NCI-H446 (cell line): Measurements from ENCODE around the gene TP73.

Experiments used
- DNase-seq, 2 experiments: peaks; one replicate each; lab custom pipeline; 2025; lab: John Stamatoyannopoulos, UW

TP73 gene

DNA sequence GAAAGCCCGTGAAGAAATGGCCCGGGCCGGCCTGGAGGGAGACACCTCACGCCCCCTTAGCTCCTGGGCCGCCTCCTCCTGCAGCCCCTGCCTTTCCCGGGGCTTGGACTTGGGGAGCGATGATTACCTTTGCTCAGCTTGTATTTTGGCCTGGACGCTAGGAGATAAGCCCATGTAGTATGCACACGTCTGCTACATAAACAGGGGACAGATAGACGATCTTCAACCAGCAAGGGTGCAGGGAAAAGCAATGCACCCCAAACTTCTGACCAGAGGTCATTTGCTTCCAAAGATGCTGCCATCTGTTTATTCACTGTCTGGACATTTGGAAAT is 936 bp downstream of the TP73 start:
- no peak for DNase-seq

DNA sequence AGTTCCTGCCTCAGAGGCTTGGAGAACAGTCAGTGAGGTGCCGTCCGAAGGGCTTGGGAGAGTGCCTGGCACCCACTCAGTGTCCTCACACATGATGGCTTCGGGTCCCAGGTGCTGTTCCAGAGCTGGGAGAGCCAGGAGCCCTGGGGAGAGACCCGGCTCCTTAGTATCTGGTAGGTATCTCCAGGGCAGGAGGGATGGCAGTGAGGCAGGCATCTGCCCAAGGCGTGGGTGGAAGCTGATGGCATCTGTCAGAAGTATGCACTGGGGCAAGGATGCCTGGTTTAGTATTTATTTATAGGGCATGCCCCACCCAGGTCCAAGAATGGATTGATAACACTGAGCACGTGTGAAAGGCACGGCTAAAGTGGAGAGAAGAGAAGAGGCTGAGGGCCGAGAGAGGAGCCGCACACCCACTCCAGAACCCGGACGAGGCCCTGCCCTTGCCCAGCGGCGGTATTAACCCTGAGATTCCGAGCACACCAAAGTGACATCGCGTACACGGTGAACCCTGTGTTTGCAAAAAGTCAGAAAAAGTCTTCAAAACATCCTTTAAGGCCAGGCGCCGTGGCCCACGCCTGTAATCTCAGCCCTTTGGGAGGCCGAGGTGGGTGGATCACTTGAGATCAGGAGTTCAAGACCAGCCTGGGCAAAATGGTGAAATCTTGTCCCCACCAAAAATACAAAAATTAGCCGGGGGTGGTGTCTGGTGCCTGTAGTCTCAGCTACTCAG is 2.4 kb downstream of the TP73 start:
- no peak for DNase-seq

DNA sequence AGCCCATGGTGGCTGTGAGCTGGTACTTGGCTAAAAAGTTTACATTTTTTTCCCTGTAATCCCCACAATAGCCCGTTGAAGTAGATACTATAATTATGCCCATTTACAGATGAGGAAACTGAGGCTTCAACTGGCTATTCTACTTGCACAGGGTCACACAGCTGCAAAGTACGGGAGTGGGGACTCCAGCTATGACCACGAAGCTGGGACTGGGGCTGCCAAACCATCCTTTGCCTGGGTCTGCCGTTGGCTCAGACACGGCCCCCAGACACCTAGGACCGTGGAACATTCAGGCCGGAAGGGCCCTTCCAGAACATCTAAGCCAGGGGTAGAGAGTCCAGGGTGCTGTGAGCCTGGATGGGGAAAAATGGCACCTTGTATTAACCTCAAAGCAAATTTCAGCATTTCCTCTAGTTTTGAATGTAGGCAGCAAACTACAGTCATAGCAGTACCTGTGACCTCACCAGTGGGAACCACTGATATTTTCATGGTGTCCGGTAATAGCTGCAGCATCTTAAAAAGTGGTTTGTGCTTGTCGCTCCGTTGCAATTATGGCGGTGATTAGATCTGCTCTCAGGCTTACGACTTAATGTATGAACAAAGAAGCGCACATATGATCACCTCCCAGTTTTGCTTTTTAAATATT is 4.3 kb downstream of the TP73 start:
- DNase-seq, result no peak

DNA sequence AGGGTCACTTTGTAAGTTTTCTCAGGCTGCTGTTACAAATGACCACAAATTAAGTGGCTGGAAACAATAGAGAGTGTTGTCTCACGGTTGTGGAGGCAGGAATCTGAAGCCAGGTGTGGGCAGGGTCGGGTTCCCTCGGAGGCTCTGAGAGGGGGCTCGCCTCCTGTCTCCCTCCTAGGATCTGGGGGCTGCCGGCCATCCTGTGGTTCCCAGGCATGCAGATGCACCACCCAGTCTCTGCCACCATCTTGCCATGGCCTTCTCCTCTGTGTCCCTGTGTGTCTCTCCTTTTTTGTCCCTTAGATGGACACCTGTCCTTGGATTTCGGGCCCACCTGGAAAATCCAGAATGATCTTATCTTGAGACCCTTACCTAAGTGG is 4.8 kb downstream of the TP73 start:
- no peak for DNase-seq

DNA sequence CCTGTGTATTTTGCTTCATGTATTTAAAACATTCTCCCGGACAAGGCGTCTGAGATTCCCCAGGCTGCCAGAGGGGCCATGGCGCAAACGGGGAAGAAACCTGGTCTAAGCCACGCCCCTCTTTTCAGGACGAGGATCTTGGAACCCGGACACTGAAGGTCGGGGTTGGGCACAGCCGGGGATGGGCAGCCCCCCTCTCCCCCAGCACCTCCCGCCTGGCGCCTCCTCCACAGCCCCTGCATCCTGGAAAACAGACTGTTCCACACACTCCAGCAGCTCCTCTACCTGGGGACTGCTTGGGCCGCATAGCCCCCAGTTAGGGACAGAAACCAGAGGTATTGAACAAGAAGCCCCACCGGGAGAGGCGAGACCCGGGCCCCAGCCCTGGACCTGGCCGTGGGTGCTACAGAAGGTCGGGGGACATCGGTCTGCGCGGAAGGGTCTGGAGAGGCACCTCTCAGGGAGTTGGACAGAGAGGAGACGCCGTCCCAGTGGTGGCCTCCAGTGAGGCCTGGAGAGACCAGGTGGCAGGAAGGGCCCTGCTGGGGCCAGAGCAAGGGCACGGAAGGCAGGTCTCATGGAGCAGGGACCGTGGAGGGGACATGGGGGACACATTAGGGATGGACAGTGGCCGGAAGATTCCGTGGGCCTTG is 5.4 kb downstream of the TP73 start:
- no peak for DNase-seq

DNA sequence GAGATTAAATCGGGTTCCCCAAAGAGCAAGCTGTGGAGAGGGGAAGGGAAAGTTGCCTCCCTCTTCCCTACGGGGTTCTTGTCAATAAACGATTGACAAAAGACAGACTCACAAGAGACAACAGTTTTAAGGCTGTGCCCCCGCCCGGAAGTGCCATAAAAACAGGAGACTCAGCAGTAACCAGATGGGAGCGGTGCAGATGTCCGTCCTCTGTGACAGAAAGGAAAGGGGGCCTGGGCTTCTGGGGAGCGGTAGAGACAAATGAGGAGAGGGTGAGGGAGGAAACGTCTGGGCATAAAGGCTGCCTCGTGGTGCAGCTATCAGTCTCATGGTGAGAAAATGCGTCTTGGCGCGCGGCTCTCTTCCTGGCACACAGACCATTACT is 5.9 kb downstream of the TP73 start:
- no peak for DNase-seq

DNA sequence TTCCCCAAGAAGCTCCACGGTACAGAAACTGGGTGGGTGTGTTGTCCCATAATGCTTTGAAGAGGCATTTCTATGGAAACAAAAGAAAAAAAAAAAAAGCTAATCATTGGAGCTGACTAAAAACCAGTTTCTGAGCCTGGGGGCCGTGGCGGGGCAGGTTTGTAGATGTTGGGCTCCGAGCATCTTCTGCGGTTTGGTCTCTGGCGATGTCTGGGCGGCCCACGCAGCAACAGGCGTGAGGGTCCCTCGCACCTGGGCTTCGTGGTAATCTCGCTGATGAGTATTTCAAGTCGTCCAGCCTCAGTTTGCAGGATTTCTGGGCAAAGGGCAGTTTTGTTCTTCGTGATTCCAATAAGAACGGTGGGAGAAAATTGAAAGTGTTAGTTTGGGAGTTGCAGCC is 6.8 kb downstream of the TP73 start:
- DNase-seq, result no peak

DNA sequence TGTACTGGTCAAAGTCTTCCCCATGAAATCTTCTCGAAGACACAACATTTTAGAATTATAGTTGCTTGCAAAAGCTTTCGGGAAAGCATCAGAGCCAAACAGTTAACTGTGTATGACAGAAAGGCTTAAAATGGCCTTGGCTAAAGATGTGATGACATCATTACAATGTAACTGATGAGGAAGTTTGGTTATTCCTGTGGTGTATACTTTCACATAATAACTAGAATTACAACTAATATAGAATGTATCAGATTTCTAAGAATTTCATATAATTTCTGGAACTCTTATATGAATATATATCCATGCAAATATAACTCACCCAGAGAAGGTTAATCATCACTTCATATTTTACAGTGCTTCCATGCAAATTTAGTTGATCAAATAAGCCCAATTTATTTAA is 8.4 kb downstream of the TP73 start:
- DNase-seq, result no peak

DNA sequence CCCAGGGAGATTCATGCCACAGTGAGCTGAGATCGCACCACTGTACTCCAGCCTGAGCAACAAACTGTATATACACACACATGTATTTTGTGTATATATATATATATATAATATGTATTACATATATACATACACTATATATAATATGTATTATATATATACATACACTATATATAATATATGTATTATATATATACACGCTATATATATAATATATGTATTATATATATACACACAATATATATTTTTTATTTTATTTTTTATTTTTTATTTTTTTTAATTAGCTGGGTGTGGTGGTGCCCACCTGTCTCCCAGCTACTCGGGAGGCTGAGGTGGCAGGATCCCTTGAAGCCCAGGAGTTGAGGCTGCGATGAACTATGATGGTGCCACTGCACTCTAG is 9.3 kb downstream of the TP73 start:
- DNase-seq, result no peak

DNA sequence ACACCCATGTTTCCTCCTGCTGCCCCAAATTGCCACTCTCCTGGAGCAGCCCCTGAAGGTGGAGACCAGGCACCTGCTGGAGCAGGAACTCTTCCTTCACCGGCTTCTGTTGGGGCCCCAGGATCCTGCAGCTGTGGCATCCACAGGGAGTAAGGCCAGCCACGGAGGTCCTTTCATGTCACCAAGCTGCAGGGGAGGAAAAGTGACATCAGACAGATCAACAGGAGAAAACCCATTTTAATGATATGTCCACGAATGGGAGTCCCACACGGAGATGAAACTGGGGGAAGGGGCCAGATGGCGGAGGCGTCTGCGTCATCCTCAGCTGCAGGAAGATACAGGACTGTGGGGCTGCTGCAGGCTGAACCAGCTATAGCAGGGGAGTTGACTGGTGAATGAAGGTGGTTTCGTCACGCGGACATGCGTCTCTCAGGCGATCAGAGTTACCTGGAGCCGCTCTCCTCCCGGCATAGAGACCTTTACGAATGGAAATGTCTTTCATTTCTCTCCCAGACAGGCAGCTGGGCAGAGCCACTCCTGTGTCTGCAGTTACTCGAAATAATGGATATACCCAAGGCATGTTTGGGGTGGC is 9.9 kb downstream of the TP73 start:
- no peak for DNase-seq

DNA sequence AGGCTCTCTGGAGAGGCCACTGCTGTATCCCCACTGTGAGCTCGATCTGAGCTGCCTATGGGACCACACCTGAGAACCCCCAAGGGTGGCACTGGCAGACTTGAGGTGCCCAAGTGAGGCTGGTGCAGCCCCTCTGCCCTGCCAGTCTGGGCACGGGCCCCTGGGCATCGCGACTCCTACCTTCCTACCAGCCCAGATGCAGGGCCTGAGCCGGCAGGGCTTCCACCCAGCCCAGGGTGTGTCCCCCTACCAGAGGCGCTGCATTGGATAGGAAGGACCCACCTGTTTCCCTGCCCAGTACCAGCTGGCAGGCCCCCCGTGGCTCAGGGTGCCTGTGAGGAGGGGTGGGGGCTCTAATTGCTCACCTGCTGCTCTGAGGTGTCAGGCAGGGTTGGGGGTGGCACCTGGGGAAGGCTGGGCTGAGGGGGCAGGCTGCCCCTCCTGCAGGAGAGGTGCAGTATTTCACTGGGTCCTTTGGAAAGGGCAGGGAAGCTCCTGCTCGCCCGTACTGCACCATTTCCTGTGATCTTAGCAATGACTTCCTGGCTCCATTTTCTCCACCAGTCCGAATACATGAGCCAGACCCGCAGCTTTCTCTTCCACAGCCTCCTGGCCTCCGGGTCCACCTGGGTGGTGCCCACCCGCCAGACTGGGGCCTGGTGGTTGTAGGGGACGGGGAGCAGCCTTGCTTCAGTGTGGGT is 11.8 kb downstream of the TP73 start:
- no peak for DNase-seq

DNA sequence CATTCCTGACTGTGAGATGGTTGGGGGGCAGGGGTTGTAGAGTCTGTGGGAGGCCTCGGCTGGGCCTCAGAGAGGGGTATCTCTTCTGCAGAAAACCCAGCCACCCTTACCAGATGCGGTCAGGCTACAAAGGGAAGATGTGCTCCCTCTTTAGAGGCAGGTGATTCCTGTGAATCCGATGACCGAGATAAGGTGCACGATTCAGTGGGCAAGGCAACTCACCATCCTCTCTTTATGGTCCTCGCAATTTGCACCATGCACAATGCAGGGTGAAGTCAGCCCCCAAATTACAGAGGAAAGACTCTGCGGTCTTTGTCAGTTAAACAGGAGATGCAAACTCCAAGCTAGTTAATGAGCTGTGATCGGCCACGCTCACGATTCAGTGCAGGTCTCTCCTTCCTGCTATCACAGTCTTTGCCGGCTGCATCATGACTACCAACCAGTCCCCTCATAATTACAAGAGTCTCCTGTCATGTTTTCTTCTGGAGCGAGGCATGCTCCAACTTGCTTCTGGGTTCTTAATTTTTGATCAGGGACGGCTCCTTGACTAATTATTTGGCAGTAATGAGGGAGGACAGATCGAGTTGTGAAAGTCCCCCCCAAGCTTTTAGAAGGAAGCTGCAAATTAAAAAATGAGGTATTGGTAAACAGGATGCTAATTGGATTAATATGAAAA is 12.5 kb downstream of the TP73 start:
- no peak for DNase-seq

DNA sequence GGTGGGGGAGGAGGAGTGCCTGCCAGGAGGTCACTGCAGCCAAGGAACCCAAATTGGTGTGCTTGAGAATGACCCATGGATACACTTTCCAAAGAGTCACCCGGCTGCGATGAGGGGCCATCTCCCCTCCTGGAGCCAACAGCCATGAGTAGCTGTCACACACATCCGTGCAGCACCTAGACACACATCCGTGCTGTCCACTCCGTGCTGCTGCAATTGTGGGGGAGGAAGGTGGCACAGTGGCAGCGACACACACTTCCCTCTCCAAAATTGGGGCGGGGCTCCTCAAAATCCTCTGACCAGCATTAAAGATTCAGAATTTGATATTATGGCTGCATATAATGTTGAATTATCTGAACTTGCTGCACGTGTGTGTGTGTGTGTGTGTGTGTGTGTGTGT is 15.8 kb downstream of the TP73 start:
- DNase-seq, result no peak

DNA sequence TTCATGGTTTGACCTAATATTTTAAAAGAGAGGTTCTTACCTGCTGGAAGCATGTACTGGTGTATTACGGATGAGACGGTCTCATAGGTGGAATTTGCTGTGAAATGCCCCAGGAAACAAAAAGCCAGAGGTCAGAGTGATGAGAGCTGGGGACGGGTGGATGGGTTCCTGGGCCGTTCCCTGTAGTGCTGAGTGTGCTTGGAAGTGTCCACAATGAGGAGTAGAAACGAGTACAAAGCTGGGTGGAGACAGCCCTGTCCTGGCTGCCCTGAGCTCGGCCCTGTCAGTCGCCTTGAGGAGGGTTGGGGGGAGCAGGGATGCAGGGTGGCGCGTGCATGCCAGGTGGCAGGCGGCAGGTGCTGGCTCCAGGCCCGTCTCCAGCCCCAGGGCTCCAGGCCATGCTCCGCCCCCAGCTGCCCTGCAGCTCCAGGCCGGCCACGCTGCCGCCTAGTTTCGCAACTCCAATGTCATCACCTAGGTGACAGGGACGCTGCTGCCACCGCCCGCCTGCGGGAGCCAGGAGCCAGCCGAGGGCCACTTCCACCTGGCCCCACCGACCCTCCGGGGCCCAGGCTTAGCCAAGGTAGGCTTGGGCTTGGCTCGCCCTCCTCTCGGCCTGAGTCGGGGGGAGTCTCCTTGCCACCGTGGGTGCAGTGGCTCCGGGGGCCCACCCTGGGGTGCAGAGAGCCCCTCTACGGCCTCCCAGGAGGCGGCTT is 16.4 kb downstream of the TP73 start:
- DNase-seq, result peak in 1 of 2 experiments; percentile 53

DNA sequence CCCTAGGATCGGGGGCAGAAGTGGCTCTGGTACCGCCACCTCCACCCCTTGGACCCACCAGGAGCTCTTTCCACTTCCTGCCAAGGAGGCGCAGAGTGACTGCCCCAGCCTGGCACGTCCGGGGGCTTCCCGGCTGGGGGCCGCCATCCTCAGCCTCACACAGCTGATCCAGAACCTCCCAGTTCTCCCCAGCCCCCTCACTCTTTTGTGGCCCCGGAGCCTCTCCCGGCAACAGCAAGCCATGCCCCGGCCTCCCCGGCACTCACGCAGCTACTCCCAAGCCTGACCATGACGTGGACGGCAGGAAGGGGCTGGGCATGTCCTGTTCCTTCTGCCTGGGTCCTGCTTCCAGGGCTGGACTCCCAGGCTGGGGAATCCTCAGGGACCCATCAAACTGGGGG is 17.1 kb downstream of the TP73 start:
- no peak for DNase-seq

DNA sequence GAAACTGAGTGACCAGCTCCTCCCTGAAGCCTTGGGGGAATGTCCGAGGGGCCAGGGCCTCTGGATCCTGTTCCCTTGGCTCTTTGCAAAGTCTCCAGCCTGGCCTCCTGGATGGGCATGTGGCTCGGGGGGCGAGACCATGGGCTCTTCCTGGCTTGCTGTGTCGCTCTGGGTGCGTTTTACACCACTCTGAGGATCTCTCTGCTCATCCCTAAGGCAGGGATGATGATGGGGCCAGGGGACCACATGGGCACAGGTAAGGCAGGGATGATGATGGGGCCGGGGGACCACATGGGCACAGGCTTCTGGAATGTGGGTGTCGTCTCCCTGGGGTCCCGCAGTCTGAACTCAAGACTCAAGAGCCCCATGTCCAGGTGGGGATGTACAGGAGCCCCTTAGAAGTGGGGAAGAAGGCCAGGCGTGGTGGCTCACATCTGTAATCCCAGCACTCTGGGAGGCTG is 17.7 kb downstream of the TP73 start:
- no peak for DNase-seq

DNA sequence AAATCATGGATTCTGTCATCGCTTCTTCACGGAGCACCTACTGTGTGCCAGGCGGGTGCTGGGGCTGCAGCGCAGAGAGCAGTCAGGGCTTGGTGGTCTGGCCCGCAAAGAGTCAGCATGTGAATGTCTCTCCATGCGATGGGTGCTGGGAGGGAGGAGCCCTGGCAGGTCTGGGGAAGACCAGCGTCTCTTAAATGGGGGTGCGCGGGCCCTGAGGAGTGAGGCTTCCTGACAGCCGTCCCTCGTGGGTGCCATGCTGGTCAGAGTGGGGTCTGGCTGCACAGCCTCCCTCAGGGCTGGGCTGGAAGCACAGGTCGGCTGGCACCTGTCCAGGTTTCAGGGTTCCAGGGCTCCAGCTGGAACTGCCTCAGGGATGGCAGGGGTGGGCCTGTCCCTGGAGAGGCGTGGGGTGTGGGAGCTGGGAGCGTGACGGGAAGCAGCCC is 18.5 kb downstream of the TP73 start:
- no peak for DNase-seq

DNA sequence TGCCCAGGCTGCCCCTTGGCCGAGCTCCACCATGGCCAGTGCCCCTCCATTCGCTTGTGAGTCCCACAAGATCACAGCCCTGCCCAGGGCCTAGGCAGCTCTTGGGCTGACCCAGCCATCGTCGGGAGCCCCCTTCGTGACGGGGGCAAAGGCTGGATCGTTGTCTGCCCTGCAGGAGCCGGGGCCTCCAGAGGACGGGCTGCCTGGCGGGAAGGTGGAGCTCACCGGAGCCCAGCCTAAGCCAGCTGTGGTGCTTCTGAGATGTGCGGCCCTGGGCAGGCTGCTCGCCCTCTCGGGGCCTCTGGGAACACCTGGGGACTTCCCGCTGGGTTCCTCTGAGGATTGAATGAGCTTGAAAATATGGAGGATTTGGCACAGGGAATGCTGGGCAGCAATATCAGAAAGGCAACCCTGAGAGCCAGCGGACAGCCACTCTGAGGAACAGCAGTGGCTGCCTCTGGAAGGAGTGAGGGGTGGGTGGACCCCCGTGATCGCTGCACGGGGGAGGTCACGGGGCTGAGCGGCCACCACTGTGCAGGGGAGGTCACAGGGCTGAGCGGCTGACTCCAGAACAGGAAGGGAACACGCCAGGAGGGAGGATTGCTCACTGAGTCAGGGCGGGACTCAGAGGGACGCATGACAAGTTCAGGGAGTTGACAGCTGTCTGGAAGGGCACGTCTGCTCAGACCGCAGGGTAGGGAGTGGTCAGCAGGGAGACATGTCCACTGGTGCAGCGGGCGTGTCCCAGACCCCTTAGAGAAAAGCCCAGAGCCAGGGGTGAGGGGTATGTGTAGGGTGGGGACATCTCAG is 19.3 kb downstream of the TP73 start:
- no peak for DNase-seq

DNA sequence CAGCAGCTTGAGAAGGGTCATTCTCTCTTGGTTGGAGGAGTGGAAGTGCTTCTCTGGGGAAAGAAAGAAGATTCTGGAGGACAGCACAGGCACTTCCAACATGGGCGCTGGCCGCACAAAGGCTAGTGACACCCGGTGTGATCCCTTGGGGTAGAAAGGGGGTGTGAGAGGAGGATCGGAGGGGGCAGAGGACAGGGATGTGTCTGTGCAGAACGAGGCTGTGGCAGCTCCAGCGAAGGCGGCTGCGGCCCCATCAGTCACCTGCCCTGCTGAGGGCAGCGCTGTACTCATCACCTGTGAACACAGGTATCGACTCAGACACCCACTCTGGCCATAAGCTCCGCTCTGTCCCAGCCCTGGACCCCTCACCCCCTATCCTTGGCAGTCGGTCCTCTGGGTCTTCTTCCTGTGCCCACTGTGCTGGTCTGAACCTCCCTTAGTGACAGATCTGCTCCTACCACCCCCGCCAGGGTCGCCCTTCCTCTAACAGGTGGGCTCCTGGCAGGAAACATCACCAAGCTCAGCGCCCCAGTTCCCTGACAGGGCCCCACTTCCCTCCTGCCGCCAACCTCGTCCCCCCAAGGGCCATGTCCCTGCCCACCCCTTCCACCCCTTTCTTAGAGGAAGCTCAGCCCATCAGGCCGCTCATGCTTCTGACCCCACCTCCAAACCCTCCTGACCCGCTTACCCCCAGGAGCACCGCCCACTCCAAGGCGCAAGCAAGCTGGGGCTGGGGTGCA is 20.1 kb downstream of the TP73 start:
- DNase-seq, result no peak

DNA sequence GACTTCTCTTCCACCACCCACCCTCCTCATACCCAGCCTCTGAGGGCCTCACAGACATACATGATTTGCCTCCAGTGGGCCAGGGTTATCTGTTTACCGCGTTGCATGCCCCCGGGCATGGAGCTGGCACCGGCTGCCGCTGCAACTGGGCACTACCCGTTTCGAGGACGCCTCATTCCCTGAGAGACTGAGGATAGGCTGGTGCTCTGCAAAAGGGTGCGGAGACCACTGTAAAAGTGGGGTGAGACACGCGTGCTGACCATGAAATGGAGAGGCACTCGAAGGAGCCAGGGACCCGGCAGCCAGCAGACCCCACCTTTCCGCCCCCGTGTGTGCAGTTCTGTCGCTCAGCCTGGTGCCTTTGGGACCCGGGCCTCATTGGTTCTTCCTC is 20.6 kb downstream of the TP73 start:
- DNase-seq, result no peak
